IMR-90 (cell line): Measurements from ENCODE around the gene C1QL4.

Experiments used
- BHLHE40 ChIP-seq: fragments of 150-350 bp; IDR thresholded peaks from 2 replicates; pipeline ENCODE4 v1.6.1; 2016; ENCODE audit warnings: mild to moderate bottlenecking, low read depth, low read length
- CEBPB ChIP-seq: IDR thresholded peaks from 2 replicates; pipeline ENCODE4 v1.6.1; 2012; ENCODE audit warnings: low read depth, low read length, improper control_type of control experiment
- MAFK ChIP-seq: IDR thresholded peaks from 2 replicates; pipeline ENCODE4 v1.6.1; 2012; ENCODE audit warnings: low read depth, low read length, improper control_type of control experiment
- MAZ ChIP-seq: IDR thresholded peaks from 2 replicates; pipeline ENCODE4 v1.6.1; 2012; ENCODE audit warnings: low read depth, mild to moderate bottlenecking, low read length, improper control_type of control experiment, moderate library complexity, borderline replicate concordance
- MXI1 ChIP-seq: IDR thresholded peaks from 2 replicates; pipeline ENCODE4 v1.6.1; 2012; ENCODE audit warnings: low read depth, mild to moderate bottlenecking, low read length, moderate library complexity, borderline replicate concordance
- POLR2A ChIP-seq: IDR thresholded peaks from 2 replicates; pipeline ENCODE4 v1.6.1; 2012; ENCODE audit warnings: mild to moderate bottlenecking, low read depth, low read length
- RAD21 ChIP-seq: IDR thresholded peaks from 2 replicates; pipeline ENCODE4 v1.6.1; 2012; ENCODE audit warnings: low read length, improper control_type of control experiment
- RCOR1 ChIP-seq: IDR thresholded peaks from 2 replicates; pipeline ENCODE4 v1.6.1; 2012; ENCODE audit warnings: mild to moderate bottlenecking, low read length, improper control_type of control experiment; ENCODE audit not compliant: insufficient replicate concordance
- SMC3 ChIP-seq: fragments of 150-350 bp; IDR thresholded peaks from 2 replicates; pipeline ENCODE4 v1.6.1; 2016; ENCODE audit warnings: low read depth, mild to moderate bottlenecking, antibody characterized with exemption, low read length, moderate library complexity
- TF ChIP-seq, protein P1 (sequence below): conservative IDR thresholded peaks from 2 replicates; pipeline ENCODE4 v1.5.1; 2012; ENCODE audit warnings: mild to moderate bottlenecking, low read depth, low read length, improper control_type of control experiment
- TF ChIP-seq, protein P2 (sequence below): fragments of 150-350 bp; IDR thresholded peaks from 2 replicates; pipeline ENCODE4 v1.6.1; 2017; ENCODE audit warnings: mild to moderate bottlenecking, antibody characterized with exemption, low read length, low read depth

DNA sequence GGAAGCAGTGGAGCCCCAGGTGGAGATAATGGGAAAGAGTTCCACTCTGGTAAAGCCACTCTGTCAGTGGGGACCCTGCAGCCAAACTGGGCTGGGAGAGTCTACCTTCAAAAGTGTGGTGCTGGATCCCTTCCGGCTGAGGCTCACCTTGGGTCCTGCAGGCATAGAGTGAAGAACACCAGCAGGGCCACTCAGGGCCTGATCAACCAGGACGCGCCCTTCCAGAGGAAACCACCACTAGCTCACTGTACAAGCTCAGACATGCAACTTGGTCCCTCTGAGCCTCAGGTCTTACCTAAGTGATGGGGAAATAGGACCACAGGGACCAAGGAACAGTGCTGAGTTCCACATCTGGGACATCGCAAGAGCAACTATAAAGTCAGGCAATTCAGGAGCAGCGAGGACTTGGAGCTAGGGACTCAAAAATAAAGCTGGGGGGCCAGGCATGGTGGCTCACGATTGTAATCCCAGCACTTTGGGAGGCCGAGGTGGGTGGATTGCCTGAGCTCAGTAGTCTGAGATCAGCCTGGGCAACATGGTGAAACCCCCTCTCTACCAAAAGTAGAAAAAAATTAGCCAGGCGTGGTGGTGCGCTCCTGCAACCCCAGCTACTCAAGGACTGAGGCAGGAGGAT lies 47.9 kb downstream of the C1QL4 start:
- no peak for TF ChIP-seq RAD21
- no peak for TF ChIP-seq POLR2A
- TF ChIP-seq, protein P1, sequence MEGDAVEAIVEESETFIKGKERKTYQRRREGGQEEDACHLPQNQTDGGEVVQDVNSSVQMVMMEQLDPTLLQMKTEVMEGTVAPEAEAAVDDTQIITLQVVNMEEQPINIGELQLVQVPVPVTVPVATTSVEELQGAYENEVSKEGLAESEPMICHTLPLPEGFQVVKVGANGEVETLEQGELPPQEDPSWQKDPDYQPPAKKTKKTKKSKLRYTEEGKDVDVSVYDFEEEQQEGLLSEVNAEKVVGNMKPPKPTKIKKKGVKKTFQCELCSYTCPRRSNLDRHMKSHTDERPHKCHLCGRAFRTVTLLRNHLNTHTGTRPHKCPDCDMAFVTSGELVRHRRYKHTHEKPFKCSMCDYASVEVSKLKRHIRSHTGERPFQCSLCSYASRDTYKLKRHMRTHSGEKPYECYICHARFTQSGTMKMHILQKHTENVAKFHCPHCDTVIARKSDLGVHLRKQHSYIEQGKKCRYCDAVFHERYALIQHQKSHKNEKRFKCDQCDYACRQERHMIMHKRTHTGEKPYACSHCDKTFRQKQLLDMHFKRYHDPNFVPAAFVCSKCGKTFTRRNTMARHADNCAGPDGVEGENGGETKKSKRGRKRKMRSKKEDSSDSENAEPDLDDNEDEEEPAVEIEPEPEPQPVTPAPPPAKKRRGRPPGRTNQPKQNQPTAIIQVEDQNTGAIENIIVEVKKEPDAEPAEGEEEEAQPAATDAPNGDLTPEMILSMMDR, result no peak
- TF ChIP-seq MAZ, result no peak
- TF ChIP-seq RCOR1, result no peak
- no peak for TF ChIP-seq MXI1
- TF ChIP-seq, protein P2, sequence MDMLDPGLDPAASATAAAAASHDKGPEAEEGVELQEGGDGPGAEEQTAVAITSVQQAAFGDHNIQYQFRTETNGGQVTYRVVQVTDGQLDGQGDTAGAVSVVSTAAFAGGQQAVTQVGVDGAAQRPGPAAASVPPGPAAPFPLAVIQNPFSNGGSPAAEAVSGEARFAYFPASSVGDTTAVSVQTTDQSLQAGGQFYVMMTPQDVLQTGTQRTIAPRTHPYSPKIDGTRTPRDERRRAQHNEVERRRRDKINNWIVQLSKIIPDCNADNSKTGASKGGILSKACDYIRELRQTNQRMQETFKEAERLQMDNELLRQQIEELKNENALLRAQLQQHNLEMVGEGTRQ, result no peak
- no peak for TF ChIP-seq SMC3
- TF ChIP-seq CEBPB, result no peak
- TF ChIP-seq MAFK, result no peak
- TF ChIP-seq BHLHE40, result no peak
